Measurements from ENCODE around the gene ALOXE3. TPM values are rescaled to one million over a fixed set of nuclear protein-coding genes. Genes with fewer than 3 reads are reported as not detected.

Gene ALOXE3
- total and polyA plus RNA-seq, 8 donors, result 0.12 to 0.43 TPM; not detected in 6

- Histone ChIP-seq H3K27ac (peak overlapping the region in 3 of 5 donors; percentile 9 to 100 (median 16)), H3K4me3 (no peak overlapping the region), H3K9me3 (no peaks in the 10 kb centered on the region), H3K36me3 (peaks cover 94 to 96% (median 95%) of the 10 kb centered on the region in 4 donors), H3K4me1 (peaks cover 15 to 77% (median 47%) of the 10 kb centered on the region in 4 donors), H3K27me3 (no peaks in the 10 kb centered on the region)
- peak in 1 of 2 donors; percentile 18 for DNase-seq
- intact Hi-C loops (cut with DNase I; ENCODE audit: low total_unique reads), result no loop called here
- WGBS, 5 donors, result 84 to 96% (median 92%) methylated on average over 20 to 22 of the region's 22 CpGs
- TF ChIP-seq EP300 (IDR thresholded peaks at IDR 0.05), result no peak
- peak in 1 of 3 donors; percentile 41 for TF ChIP-seq POLR2AphosphoS5 (IDR thresholded peaks at IDR 0.05)
Observed at GRCh38 chr17:8143581-8144400, 25.5 kb upstream of the ALOXE3 start.

- no peak overlapping the region for H3K4me3 ChIP-seq
- intact Hi-C loops (cut with DNase I; ENCODE audit: low total_unique reads), result no loop called here
- peak in 1 of 2 donors; percentile 16 for DNase-seq
- H3K27ac ChIP-seq, result peak overlapping the region in 4 of 5 donors; percentile 9 to 100 (median 27)
- peaks cover 86 to 88% (median 88%) of the 10 kb centered on the region in 4 donors for H3K36me3 ChIP-seq
- no peaks in the 10 kb centered on the region for H3K9me3 ChIP-seq
- H3K27me3 ChIP-seq, result no peaks in the 10 kb centered on the region
- WGBS, 5 donors, result 82 to 93% (median 86%) methylated on average over 12 to 15 of the region's 15 CpGs
- TF ChIP-seq CTCF (IDR thresholded peaks at IDR 0.05) (no peak), POLR2AphosphoS5 (IDR thresholded peaks at IDR 0.05) (no peak), EP300 (IDR thresholded peaks at IDR 0.05) (no peak), POLR2A (IDR thresholded peaks at IDR 0.05) (no peak)
- peaks cover 20 to 76% (median 49%) of the 10 kb centered on the region in 4 donors for H3K4me1 ChIP-seq
Observed at GRCh38 chr17:8142887-8143580, 24.7 kb upstream of the ALOXE3 start.

GRCh38 chr17:8142158-8142886 is 24.0 kb upstream of the ALOXE3 start:
- no peaks in the 10 kb centered on the region for H3K27me3 ChIP-seq
- intact Hi-C loops (cut with DNase I; ENCODE audit: low total_unique reads), result no loop called here
- no peaks in the 10 kb centered on the region for H3K9me3 ChIP-seq
- DNase-seq, result peak in 1 of 2 donors; percentile 10
- peaks cover 79 to 81% (median 81%) of the 10 kb centered on the region in 4 donors for H3K36me3 ChIP-seq
- 82 to 93% (median 89%) methylated on average over 17 to 23 of the region's 23 CpGs for WGBS, 5 donors
- H3K4me3 ChIP-seq, result no peak overlapping the region
- peaks cover 22 to 75% (median 47%) of the 10 kb centered on the region in 4 donors for H3K4me1 ChIP-seq
- no peak for TF ChIP-seq POLR2AphosphoS5 (IDR thresholded peaks at IDR 0.05)
- no peak for TF ChIP-seq CTCF (IDR thresholded peaks at IDR 0.05)
- TF ChIP-seq EP300 (IDR thresholded peaks at IDR 0.05), result no peak
- TF ChIP-seq POLR2A (IDR thresholded peaks at IDR 0.05), result no peak
- H3K27ac ChIP-seq, result peak overlapping the region in 4 of 5 donors; percentile 7 to 100 (median 26)

- intact Hi-C loops (cut with DNase I; ENCODE audit: low total_unique reads), result no loop called here
- peak overlapping the region in 2 of 5 donors; percentile 38 to 100 for H3K27ac ChIP-seq
- 82 to 94% (median 87%) methylated on average over 11 of the region's 11 CpGs for WGBS, 5 donors
- no peaks in the 10 kb centered on the region for H3K9me3 ChIP-seq
- peaks cover 22 to 72% (median 45%) of the 10 kb centered on the region in 4 donors for H3K4me1 ChIP-seq
- peaks cover 73 to 75% (median 75%) of the 10 kb centered on the region in 4 donors for H3K36me3 ChIP-seq
- H3K27me3 ChIP-seq, result no peaks in the 10 kb centered on the region
- H3K4me3 ChIP-seq, result no peak overlapping the region
- peak in 1 of 2 donors; percentile 11 for DNase-seq
- TF ChIP-seq POLR2AphosphoS5 (IDR thresholded peaks at IDR 0.05), result no peak
- no peak for TF ChIP-seq POLR2A (IDR thresholded peaks at IDR 0.05)
- no peak for TF ChIP-seq EP300 (IDR thresholded peaks at IDR 0.05)
- no peak for TF ChIP-seq CTCF (IDR thresholded peaks at IDR 0.05)
Observed at GRCh38 chr17:8141741-8142140, 23.4 kb upstream of the ALOXE3 start.

All from stomach (tissue), 9 donors.